GM19043 (cell line): ENCODE data around the gene CYP46A1.

Source experiments
- ATAC-seq: cut with Tn5 transposase; IDR thresholded peaks from one replicate; pipeline ENCODE4 v1.9.1; 2021; ENCODE audit warnings: low read depth; ENCODE audit not compliant: unreplicated experiment

The CYP46A1 gene

DNA sequence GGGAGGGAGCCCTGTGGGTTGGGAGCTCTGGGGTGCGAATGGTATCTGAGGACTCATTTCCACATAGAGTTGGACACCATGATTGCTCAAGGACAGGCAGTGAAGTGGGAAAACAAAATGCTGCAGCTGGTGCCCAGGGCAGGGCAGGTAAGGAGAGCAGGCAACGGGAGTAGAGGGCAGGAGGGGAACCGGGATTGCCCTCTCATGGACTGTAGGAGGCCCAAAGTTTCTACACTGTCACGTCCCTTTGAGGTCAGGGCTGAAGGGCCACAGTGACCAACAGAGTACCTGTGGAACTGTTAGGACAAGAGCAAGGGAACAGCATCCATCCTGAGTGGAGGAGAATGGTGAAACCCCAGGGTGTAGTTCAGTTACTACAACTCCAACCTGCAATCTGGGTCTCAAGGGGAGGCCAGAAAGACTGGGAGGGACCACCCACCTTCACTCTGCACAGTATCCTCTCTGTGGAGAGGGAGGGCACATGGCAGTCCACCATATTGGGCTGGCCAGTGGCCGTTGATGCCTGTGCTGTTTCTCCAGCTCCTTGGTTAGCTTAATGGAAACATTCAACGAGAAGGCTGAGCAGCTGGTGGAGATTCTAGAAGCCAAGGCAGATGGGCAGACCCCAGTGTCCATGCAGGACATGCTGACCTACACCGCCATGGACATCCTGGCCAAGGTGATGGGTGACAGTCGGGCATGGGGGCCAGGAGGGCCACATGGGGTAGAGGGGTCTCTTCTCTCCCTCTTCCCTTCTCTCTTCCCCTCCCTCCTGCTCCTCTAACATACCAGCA lies 22.2 kb downstream of the CYP46A1 start:
- ATAC-seq = no peak

DNA sequence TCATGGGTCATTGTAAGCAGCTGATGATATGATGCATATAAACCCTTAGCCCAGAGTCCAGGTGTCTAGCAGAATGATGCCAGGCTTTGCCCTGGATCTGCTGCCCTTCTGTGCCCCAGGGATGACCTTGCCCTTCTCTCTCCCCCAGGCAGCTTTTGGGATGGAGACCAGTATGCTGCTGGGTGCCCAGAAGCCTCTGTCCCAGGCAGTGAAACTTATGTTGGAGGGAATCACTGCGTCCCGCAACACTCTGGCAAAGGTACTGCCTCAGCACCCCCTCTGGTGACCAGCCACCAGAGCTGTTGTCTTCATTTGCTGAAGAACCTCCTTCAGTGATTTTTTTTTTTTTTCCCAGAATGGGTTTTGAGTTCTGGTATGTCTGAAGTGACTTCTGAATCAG lies 23.3 kb downstream of the CYP46A1 start:
- ATAC-seq = no peak

DNA sequence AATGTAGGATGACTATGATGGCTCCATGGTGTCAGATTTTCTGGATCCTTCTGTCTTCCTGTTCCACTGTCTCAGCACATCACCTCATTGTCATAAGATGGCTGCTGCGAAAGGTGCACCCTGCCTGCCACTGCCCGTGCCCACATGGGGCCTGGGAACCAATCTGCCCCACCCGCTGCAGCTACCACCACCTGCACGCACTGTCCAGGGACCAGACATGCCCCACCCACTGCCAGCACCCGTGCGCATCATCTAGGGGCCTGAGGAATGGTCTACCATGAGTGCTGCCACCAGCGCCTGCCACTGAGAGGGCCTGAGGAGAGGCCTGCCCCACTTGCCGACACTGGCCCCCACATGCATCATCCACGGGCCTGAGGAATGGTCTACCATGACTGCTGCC lies 23.8 kb downstream of the CYP46A1 start:
- no peak for ATAC-seq

DNA sequence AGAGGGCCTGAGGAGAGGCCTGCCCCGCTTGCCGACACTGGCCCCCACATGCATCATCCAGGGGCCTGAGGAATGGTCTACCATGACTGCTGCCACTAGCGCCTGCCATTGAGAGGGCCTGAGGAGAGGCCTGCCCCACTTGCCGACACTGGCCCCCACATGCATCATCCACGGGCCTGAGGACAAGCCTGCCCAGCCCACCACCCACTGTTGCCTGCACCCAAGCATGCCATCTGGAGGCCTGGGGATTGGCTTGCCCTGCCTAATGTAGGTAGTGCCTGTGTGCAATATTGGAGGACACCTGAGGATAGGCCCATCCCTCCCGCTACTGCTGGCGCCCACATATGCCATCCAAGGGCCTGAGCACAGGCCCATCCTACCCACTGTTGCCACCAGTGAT lies 24.4 kb downstream of the CYP46A1 start:
- ATAC-seq = no peak

DNA sequence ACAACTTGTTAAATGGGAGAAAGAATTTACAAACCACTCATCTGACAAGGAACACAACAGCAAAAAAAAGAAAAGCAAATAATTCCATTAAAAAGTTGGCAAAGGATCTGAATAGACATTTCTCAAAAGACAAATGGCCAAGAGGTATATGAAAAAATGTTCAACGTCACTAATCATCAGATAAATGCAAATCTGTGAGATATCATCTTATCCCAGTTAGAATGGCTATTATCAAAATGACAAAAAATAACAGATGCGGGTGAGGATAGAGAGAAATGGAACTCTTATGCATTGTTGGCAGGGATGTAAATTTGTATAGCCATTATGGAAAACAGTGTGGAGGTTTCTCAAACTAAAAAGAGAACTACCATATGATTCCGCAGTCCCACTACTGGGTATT lies 29.9 kb downstream of the CYP46A1 start:
- no peak for ATAC-seq

DNA sequence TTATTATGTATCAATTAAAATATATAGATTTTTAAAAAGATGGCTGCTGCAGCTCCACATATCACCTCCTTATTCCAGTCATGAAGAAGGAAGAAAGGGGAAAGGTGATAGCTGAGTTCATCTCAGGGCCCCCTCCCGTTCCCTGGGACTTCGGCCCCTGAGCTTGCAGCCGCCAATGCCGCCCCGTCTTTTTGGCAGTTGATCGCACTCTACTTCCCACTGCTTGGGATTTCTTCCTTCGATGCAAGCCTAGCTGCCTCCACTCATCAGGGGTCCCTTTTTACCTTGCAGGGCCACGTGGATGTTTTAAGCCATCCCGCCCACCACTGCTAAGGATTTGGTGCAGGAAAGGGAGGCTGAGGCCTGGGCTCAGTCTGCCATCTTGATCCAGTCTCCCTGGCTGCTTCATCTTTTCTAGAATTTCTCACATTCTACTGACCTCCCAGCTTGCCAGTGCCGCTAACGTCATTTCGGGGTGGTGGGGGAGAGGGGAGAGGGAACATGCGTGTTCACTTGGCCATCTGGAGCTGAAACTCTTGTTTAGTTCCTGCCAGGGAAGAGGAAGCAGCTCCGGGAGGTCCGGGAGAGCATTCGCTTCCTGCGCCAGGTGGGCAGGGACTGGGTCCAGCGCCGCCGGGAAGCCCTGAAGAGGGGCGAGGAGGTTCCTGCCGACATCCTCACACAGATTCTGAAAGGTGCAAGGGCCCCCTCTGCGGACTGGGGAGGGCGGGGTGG lies 31.3 kb downstream of the CYP46A1 start:
- no peak for ATAC-seq

DNA sequence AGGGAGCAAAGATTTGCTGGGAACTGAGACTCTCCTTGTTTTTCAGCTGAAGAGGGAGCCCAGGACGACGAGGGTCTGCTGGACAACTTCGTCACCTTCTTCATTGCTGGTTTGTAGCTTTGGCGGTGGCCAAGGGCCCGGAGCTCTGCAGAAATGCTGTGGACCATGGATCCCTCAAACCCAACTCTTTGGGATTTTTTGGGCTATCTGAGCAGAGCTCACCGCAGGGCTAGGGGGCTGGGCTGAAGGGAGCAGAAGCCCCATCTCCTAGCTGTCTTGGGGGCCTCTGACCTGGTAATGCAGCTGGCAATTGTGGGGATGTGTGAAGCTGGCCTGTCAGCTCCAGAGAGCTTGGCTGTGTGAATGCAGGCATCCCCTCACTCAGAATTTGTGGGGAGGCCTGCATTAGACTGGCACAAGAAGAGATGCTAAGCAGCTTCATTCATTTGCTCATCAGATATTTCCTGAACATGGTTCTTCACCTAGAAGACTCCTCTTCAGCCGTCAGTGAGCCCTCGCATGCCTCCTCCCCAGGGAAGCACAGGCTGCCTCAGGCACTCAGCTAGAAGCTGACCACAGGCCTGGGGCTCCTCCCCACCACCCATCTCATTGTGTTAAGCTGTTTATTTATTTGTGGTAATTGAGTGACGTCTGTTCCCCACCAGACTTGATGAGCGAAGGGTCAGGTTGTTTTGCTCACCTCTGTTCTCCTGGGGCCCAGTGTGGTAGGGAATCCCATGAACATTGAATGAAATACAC lies 32.2 kb downstream of the CYP46A1 start:
- no peak for ATAC-seq

DNA sequence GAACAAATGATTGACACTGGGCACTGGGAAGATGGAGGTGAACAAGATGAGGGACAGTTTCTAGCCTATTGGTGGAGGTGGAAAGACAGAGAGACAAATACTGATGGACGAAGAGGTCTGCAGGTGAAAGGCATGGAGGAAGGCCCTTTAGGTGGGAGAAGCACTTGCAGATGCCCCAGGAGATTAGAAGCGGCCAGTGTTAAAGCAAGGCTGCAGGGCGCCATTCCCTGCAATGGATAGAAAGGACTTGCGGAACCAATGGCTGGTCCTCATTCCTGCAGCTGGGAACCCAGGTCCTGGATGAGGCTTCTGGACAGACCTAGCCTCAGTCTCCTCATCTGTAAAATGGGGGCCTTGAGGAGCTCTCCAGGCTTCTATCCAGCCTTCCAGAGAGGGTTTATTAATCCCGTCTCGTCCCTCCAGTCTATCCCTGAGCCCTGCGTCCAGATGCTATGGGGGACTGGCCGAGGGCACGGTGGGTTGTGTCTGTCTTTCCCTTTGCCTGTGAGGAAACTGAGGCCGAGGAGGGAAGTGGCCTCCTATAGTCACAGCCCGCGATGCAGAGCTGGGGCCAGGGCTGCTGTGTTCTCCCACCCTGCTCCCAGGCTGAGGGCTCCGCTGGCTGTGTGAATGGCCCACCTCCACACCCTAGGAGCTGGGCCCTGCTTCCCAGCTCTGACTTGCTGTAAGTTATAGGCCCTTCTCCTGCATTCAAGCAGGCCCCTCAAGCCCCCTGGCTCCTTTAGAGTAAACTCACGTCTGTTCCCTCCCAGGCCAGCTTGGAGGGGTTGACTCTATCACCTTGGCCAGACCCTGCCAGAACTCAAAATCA lies 33.0 kb downstream of the CYP46A1 start:
- no peak for ATAC-seq

DNA sequence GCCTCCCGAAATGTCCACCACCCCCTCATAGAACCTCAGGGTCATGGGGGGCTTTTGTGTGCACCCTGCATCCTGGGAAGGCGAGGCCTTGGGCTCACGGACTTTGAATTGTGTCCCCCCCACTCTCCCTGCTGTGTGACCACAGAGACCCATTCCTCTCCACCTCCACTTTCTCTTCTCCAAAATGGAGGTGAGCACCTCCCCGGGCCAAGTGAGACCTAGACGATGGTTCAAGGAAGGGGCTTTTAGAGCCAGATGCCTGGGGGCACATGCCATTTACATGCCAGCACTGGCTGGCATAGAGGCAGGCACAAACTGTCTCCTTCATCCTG lies 33.5 kb downstream of the CYP46A1 start:
- no peak for ATAC-seq

DNA sequence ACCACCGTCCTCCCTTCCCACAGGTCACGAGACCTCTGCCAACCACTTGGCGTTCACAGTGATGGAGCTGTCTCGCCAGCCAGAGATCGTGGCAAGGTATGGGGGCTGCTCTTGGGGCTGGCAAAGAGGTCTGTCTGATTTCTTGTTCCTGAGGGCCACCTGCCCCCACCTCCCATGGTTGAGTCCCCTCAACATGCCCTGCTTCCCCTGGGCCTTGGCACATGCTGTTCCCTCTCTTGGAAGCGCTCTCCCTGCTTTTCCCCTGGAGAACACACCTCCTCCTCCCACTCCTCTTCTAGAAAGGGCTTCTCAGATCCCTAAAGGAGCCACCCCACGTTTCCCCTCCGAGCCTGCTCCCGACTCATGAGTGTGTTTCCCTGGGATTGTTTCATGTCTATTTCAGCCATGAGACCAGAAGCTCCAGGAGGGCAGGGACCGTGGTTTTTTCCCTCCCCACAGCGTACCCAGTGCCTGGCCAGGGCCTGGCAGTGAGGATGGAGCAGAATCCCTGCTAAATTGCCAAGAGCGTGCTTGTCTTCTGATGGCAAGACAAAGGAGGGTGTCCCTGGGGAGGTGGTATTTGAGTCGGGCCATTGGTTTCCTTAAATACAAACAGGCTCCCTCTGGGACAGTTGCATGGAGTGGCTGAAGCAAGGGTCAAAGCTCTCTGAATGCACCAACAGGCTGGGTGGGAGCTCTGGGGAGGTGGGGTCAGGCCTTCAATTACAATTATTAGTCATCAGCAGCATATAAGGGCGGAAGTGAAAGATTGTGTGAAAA lies 34.1 kb downstream of the CYP46A1 start:
- peak; percentile 97 for ATAC-seq

DNA sequence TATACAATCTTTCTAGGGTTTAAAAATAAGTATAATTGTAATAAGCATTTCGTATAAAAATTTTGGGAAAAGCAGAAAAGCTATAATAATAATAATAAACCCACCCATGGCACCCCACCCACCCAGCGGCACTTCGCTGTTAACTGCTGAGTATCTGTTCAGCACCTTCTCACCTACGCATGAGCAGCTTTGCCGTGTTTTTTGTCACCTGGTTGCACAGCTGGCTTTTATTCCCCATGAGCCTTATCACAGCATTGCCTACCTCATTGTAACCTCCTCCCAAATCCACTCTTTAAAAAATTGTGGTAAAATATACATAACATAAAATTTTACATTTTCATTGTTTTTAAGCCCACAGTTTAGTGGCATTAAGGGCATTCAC lies 34.7 kb downstream of the CYP46A1 start:
- peak; percentile 48 for ATAC-seq

DNA sequence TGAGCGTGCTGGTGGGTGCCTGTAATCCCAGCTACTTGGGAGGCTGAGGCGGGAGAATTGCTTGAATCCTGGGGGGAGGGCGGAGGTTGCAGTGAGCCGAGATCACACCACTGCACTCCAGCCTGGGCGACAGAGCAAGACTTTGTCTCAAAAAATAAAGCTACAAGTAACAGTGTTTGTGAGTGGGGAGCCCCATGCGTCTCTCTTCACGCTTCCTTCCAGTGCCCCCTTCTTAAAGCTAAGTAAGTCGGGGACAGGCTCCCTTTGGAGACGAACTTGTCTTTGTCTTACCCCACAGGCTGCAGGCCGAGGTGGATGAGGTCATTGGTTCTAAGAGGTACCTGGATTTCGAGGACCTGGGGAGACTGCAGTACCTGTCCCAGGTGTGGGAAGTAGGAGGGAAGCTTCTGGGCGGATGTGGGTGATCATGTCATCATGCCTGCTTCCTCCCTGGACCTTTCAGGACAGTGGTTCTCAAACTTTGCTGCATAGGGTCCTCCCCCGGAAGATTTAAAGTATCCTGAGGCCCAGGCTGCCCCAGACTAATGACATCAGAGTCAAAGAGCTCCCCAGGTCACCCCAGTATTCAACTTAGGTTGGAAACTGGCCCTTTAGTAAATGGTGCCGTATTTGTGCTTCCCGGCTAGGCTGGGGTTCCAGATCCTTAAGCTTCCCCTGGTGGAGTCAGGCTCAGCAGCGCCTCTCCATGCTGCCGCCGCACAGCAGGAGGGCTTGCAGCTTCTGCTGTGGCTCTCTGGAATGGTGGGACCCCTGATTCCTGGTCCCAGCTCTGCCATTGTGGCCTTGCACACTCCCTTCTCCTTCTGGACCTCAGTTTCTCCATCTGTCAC lies 37.1 kb downstream of the CYP46A1 start:
- no peak for ATAC-seq

DNA sequence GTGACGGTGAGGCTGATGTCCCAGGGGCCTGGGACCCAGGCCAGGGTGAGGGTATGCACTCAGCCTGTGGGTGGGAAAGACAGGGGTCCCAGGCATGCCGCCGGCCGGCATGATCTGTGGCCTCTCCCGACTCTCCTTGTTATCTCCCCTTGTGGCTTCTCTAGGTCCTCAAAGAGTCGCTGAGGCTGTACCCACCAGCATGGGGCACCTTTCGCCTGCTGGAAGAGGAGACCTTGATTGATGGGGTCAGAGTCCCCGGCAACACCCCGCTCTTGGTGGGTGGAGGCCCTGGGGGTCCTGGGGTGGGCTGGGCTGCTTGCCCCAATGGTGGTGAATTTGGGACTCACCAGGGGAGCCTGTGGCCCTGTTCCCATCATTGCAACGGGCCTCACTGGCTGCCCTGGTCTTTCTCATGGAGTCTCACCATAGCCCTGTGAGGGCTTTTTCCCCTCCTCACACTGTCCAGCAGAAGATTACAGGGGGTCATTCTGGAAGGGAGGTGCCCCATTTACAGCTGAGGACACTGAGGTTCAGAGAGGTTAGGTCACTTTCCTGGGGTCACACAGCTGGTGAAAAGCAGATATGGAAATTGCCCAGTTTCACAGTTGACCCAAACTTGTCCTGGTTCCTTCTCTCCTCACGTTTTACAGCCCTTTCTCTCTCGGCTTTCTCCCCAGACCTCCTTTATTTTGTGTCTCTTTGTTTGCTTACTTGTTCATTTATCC lies 37.9 kb downstream of the CYP46A1 start:
- ATAC-seq = no peak

DNA sequence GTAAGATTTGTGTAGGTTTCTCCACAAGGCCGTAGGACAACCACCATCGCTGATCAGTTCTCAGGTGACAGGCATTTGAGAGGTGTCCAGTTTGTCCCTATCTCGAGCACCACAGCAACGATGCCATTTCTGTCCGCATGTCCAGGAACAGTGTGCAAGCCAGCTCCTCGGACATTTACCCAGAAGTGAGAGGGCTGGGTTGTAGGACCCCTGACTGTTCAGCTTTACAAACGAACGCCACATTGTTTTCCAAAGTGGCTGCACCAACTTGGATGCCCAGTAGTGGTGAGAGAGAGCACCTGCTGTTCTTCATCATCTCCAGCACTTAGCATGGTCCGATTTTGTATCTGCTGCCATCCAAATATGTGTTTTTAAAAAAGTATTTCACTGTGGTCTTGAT lies 38.6 kb downstream of the CYP46A1 start:
- ATAC-seq = no peak

DNA sequence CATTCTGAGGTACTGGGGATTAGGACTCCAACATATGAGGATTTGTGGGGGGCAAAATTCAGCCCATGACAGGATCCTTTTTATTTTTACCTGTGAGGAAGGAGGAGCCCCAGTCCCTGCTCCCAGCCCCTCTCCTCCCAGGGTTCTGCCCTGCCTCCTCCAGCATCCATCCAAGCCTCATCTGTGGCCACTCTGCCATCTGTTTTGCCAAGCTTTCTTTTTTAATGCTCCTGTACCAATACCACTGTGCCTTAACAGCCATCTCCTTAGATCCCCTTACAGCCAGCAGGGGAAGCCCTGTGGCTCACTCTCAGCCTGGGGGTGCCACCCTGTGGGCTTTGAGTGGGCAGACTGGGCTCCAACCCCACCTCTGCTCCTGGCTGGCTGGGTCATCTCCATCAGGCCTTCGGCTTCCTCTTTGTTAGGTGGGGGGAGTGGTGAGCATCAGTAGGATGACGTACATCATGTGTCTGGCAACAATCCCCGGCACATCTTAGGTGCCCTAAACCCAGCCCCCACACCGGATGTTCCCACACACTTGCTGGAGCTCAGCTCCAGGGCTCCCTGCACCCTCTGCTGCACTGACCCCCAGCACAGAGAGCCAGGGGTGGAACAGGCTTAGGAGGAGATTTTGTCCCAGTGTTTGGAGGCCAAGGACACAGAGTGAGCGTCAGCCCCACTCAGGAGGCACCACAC lies 40.2 kb downstream of the CYP46A1 start:
- ATAC-seq = no peak

DNA sequence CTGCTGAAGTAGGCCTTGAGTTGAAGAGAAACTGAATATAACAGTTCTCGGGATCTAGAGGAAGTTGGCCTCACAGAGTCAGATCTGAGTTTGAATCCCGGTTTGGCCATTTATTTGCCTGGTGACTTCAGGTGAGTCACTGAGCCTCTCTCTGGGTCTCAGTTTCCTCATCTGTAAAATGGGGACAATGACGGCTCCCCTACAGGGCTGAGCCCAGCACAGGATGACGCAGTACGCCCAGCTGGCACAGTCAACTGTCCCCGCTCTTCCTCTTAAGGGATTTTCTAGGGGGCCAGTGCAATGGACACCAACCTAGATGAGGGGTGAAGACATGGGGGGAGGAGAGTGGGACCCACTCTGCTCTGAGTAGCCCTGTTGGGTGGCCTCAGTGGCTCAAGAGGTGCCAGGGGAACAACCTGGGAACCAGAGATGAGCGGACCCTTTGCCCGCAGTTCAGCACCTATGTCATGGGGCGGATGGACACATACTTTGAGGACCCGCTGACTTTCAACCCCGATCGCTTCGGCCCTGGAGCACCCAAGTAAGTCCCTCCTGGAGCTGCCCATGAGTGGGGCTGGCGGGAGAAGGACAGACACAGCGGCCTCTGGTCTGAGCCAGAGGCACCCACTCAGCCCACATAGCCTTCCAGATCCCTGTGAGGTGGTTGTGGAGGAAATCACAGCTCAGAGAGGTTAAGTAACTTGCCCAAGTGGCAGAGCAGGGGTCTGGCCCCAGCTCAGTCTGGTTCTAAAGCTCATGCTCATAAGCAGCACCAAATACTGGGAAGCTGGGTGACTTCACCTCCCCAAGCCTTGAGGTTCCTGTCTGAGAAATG lies 41.1 kb downstream of the CYP46A1 start:
- no peak for ATAC-seq
